ENCODE data around the gene FGD5. TPM values are rescaled to one million over a fixed set of nuclear protein-coding genes. Genes with fewer than 3 reads are reported as not detected.

FGD5 gene
- total RNA-seq, 1 donor = 0.10 TPM

GRCh38 chr3:14844386-14845170 lies 25.8 kb downstream of the FGD5 start:
- no peak overlapping the region for H3K4me3 ChIP-seq (ENCODE audit: low read length)
- no peaks in the 10 kb centered on the region for H3K27me3 ChIP-seq (ENCODE audit: insufficient read depth, low read length)
- H3K9me3 ChIP-seq (ENCODE audit: low read depth, low read length) = no peaks in the 10 kb centered on the region
- H3K4me1 ChIP-seq (ENCODE audit: insufficient read depth, low read length) = peaks cover 7% of the 10 kb centered on the region

GRCh38 chr3:14845180-14845579 lies 26.4 kb downstream of the FGD5 start:
- Histone ChIP-seq H3K9me3 (ENCODE audit: low read depth, low read length) (no peaks in the 10 kb centered on the region), H3K27me3 (ENCODE audit: insufficient read depth, low read length) (no peaks in the 10 kb centered on the region)

GRCh38 chr3:14845826-14846225 lies 27.1 kb downstream of the FGD5 start:
- Histone ChIP-seq H3K4me3 (ENCODE audit: low read length) (no peak overlapping the region), H3K27me3 (ENCODE audit: insufficient read depth, low read length) (no peaks in the 10 kb centered on the region), H3K9me3 (ENCODE audit: low read depth, low read length) (no peaks in the 10 kb centered on the region), H3K4me1 (ENCODE audit: insufficient read depth, low read length) (peaks cover 7% of the 10 kb centered on the region)

More at GRCh38 chr3:14845180-14845579, 26.4 kb downstream of the FGD5 start:
- Histone ChIP-seq H3K4me3 (ENCODE audit: low read length) (no peak overlapping the region), H3K4me1 (ENCODE audit: insufficient read depth, low read length) (peaks cover 7% of the 10 kb centered on the region)

GRCh38 chr3:14846226-14846880 lies 27.6 kb downstream of the FGD5 start:
- no peaks in the 10 kb centered on the region for H3K9me3 ChIP-seq (ENCODE audit: low read depth, low read length)
- no peak overlapping the region for H3K4me3 ChIP-seq (ENCODE audit: low read length)
- no peaks in the 10 kb centered on the region for H3K27me3 ChIP-seq (ENCODE audit: insufficient read depth, low read length)
- H3K4me1 ChIP-seq (ENCODE audit: insufficient read depth, low read length) = peaks cover 7% of the 10 kb centered on the region

- no peak overlapping the region for H3K4me3 ChIP-seq (ENCODE audit: low read length)
- no peaks in the 10 kb centered on the region for H3K27me3 ChIP-seq (ENCODE audit: insufficient read depth, low read length)
- H3K4me1 ChIP-seq (ENCODE audit: insufficient read depth, low read length) = peaks cover 7% of the 10 kb centered on the region
- H3K9me3 ChIP-seq (ENCODE audit: low read depth, low read length) = no peaks in the 10 kb centered on the region
These were observed 29.1 kb downstream of the FGD5 start for GRCh38 chr3:14847613-14848541.

GRCh38 chr3:14848906-14849305 lies 30.1 kb downstream of the FGD5 start:
- Histone ChIP-seq H3K27me3 (ENCODE audit: insufficient read depth, low read length) (no peaks in the 10 kb centered on the region), H3K4me3 (ENCODE audit: low read length) (no peak overlapping the region), H3K4me1 (ENCODE audit: insufficient read depth, low read length) (peaks cover 7% of the 10 kb centered on the region), H3K9me3 (ENCODE audit: low read depth, low read length) (no peaks in the 10 kb centered on the region)

GRCh38 chr3:14849638-14850230 lies 31.0 kb downstream of the FGD5 start:
- no peaks in the 10 kb centered on the region for H3K9me3 ChIP-seq (ENCODE audit: low read depth, low read length)
- H3K4me1 ChIP-seq (ENCODE audit: insufficient read depth, low read length) = peaks cover 7% of the 10 kb centered on the region
- no peak overlapping the region for H3K4me3 ChIP-seq (ENCODE audit: low read length)
- H3K27me3 ChIP-seq (ENCODE audit: insufficient read depth, low read length) = no peaks in the 10 kb centered on the region

GRCh38 chr3:14852058-14852594 lies 33.4 kb downstream of the FGD5 start:
- Histone ChIP-seq H3K27me3 (ENCODE audit: insufficient read depth, low read length) (peaks cover 2% of the 10 kb centered on the region), H3K4me3 (ENCODE audit: low read length) (no peak overlapping the region), H3K4me1 (ENCODE audit: insufficient read depth, low read length) (peaks cover 7% of the 10 kb centered on the region), H3K9me3 (ENCODE audit: low read depth, low read length) (no peaks in the 10 kb centered on the region)

GRCh38 chr3:14852717-14853116 lies 34.0 kb downstream of the FGD5 start:
- peaks cover 2% of the 10 kb centered on the region for H3K27me3 ChIP-seq (ENCODE audit: insufficient read depth, low read length)
- H3K4me3 ChIP-seq (ENCODE audit: low read length) = no peak overlapping the region
- H3K4me1 ChIP-seq (ENCODE audit: insufficient read depth, low read length) = peaks cover 6% of the 10 kb centered on the region
- no peaks in the 10 kb centered on the region for H3K9me3 ChIP-seq (ENCODE audit: low read depth, low read length)

GRCh38 chr3:14853271-14853951 lies 34.6 kb downstream of the FGD5 start:
- no peaks in the 10 kb centered on the region for H3K4me1 ChIP-seq (ENCODE audit: insufficient read depth, low read length)

GRCh38 chr3:14857506-14857905 lies 38.7 kb downstream of the FGD5 start:
- Histone ChIP-seq H3K27me3 (ENCODE audit: insufficient read depth, low read length) (peaks cover 2% of the 10 kb centered on the region), H3K9me3 (ENCODE audit: low read depth, low read length) (no peaks in the 10 kb centered on the region), H3K4me3 (ENCODE audit: low read length) (no peak overlapping the region), H3K4me1 (ENCODE audit: insufficient read depth, low read length) (no peaks in the 10 kb centered on the region)

More at GRCh38 chr3:14853271-14853951, 34.6 kb downstream of the FGD5 start:
- Histone ChIP-seq H3K4me3 (ENCODE audit: low read length) (no peak overlapping the region), H3K9me3 (ENCODE audit: low read depth, low read length) (no peaks in the 10 kb centered on the region), H3K27me3 (ENCODE audit: insufficient read depth, low read length) (peaks cover 2% of the 10 kb centered on the region)

- peaks cover 2% of the 10 kb centered on the region for H3K27me3 ChIP-seq (ENCODE audit: insufficient read depth, low read length)
- no peaks in the 10 kb centered on the region for H3K9me3 ChIP-seq (ENCODE audit: low read depth, low read length)
- no peaks in the 10 kb centered on the region for H3K4me1 ChIP-seq (ENCODE audit: insufficient read depth, low read length)
- no peak overlapping the region for H3K4me3 ChIP-seq (ENCODE audit: low read length)
These were observed 39.3 kb downstream of the FGD5 start for GRCh38 chr3:14858105-14858504.

- Histone ChIP-seq H3K9me3 (ENCODE audit: low read depth, low read length) (no peaks in the 10 kb centered on the region), H3K4me3 (ENCODE audit: low read length) (no peak overlapping the region), H3K27me3 (ENCODE audit: insufficient read depth, low read length) (peaks cover 2% of the 10 kb centered on the region)
These were observed 41.1 kb downstream of the FGD5 start for GRCh38 chr3:14859880-14860279.

GRCh38 chr3:14861031-14861430 lies 42.3 kb downstream of the FGD5 start:
- Histone ChIP-seq H3K9me3 (ENCODE audit: low read depth, low read length) (no peaks in the 10 kb centered on the region), H3K27me3 (ENCODE audit: insufficient read depth, low read length) (no peaks in the 10 kb centered on the region), H3K4me3 (ENCODE audit: low read length) (no peak overlapping the region), H3K4me1 (ENCODE audit: insufficient read depth, low read length) (no peaks in the 10 kb centered on the region)

More at GRCh38 chr3:14859880-14860279, 41.1 kb downstream of the FGD5 start:
- H3K4me1 ChIP-seq (ENCODE audit: insufficient read depth, low read length) = no peaks in the 10 kb centered on the region
